Bronchial epithelial cell (primary cell): ENCODE data around the gene IQGAP3. TPM values are rescaled to one million over a fixed set of nuclear protein-coding genes. Genes with fewer than 3 reads are reported as not detected.
A peak's percentile ranks its signal among the peaks of the same experiment; 100 is the strongest.
"Not testable (repeated sequence)": the region's sequence is repeated elsewhere in the genome, so short reads cannot be mapped to it uniquely, and the experiment has no call there.

ENCODE experiments used
- DNase-seq: peaks from one replicate; pipeline ENCODE4 v3.0.0-alpha.2; 2010; ENCODE audit warnings: low read depth
- FAIRE-seq: peaks from 2 replicates; lab custom pipeline; 2011; peaks lifted over from hg19 to GRCh38; lab: Jason Lieb, UNC
- H3K27me3 ChIP-seq: 2 replicates; pipeline ENCODE4 v1.5.1; 2011; ENCODE audit warnings: low read length; ENCODE audit not compliant: control insufficient read depth, insufficient read depth
- H3K36me3 ChIP-seq: 2 replicates; pipeline ENCODE4 v1.5.1; 2011; ENCODE audit warnings: low read length; ENCODE audit not compliant: control insufficient read depth, insufficient read depth
- H3K4me3 ChIP-seq: 2 replicates; pipeline ENCODE4 v1.5.1; 2011; ENCODE audit warnings: mild to moderate bottlenecking, low read depth, low read length, control low read depth
- CTCF ChIP-seq: IDR thresholded peaks from 2 replicates; pipeline ENCODE4 v1.5.1; 2011; ENCODE audit warnings: mild to moderate bottlenecking, moderate library complexity, low read length, control low read depth, inconsistent platforms; ENCODE audit not compliant: insufficient read depth, severe bottlenecking
- total RNA-seq: library from RNA; depleted of rRNA; stranded (reverse); fragments of >200 nt; gene quantifications from 2 replicates; pipeline ENCODE4 v1.2.1, GENCODE V29; 2014

IQGAP3 gene
- total RNA-seq, 1 donor from 2014 or later, result 0.53 TPM

GRCh38 chr1:156592158-156592909 is 20.0 kb upstream of the IQGAP3 start:
- peaks cover 20% of the 10 kb centered on the region for H3K36me3 ChIP-seq
- no peak for TF ChIP-seq CTCF
- FAIRE-seq, result no peak
- H3K27me3 ChIP-seq, result no peaks in the 10 kb centered on the region
- H3K4me3 ChIP-seq, result peak overlapping the region; percentile 89
- DNase-seq, result no peak

GRCh38 chr1:156591432-156592157 is 19.2 kb upstream of the IQGAP3 start, which contains the start of gene NAXE:
TSS of gene NAXE (plus strand) at chr1:156591776. CDS start at chr1:156591805, 29 bp downstream.
- DNase-seq, result peak; percentile 48
- no peaks in the 10 kb centered on the region for H3K27me3 ChIP-seq
- TF ChIP-seq CTCF, result no peak
- peaks cover 18% of the 10 kb centered on the region for H3K36me3 ChIP-seq
- FAIRE-seq, result no peak
- H3K4me3 ChIP-seq, result peak within 1 kb of the TSS; percentile 89

- no peak for TF ChIP-seq CTCF
- peaks cover 15% of the 10 kb centered on the region for H3K36me3 ChIP-seq
- no peak for DNase-seq
- peak overlapping the region; percentile 89 for H3K4me3 ChIP-seq
- no peaks in the 10 kb centered on the region for H3K27me3 ChIP-seq
- no peak for FAIRE-seq
Measured at GRCh38 chr1:156591181-156591431, 18.7 kb upstream of the IQGAP3 start.

- no peak overlapping the region for H3K4me3 ChIP-seq
- no peak for TF ChIP-seq CTCF
- no peaks in the 10 kb centered on the region for H3K27me3 ChIP-seq
- H3K36me3 ChIP-seq, result peaks cover 10% of the 10 kb centered on the region
- no peak for DNase-seq
- no peak for FAIRE-seq
Measured at GRCh38 chr1:156590326-156591180, 18.2 kb upstream of the IQGAP3 start.

- H3K36me3 ChIP-seq, result peaks cover 6% of the 10 kb centered on the region
- FAIRE-seq (no peak), DNase-seq (no peak)
- no peak overlapping the region for H3K4me3 ChIP-seq
- TF ChIP-seq CTCF, result no peak
- H3K27me3 ChIP-seq, result no peaks in the 10 kb centered on the region
Measured at GRCh38 chr1:156589546-156589945, 17.2 kb upstream of the IQGAP3 start.

GRCh38 chr1:156587927-156588326 is 15.6 kb upstream of the IQGAP3 start:
- FAIRE-seq, DNase-seq, H3K27me3 ChIP-seq, H3K36me3 ChIP-seq, H3K4me3 ChIP-seq: not testable (repeated sequence)
